HCT116 (cell line): Measurements from ENCODE around the gene RELL1. TPM values are rescaled to one million over a fixed set of nuclear protein-coding genes. Genes with fewer than 3 reads are reported as not detected.
A peak's percentile ranks its signal among the peaks of the same experiment; 100 is the strongest.

Experiments
- ATAC-seq: fragments of 200-7000 bp; cut with Tn5 transposase; 2 replicates; pipeline ENCODE4 v1.9.1; 2020; ENCODE audit warnings: mild to moderate bottlenecking, moderate library complexity
- BruUV-seq: library from RNA; stranded (reverse); fragments of 400-500 nt; replicated peaks from 2 replicates; lab custom pipeline; 2021; lab: Mats Ljungman, UMichigan
- CTCF ChIA-PET: fragments of 300-600 bp; sonication (Branson Sonifier 250); formaldehyde crosslinking; loops from one replicate; lab custom pipeline; 2021; ENCODE audit warnings: antibody characterized with exemption; lab: Charles Lee
- POLR2A ChIA-PET: fragments of 300-600, 350-600 bp; sonication (Branson Sonifier 250); formaldehyde crosslinking; loops from one replicate; lab custom pipeline; 2021; ENCODE audit warnings: antibody characterized with exemption; lab: Charles Lee
- RAD21 ChIA-PET, 2 experiments: fragments of 300-600 bp; sonication (Branson Sonifier 250); formaldehyde crosslinking; loops; one replicate each; lab custom pipeline; 2023; ENCODE audit warnings: low total read pairs in 2 of 2; ENCODE audit not compliant: uncharacterized antibody in 2 of 2, unreplicated experiment in 2 of 2, low non-redundant PET in 1 of 2; lab: Charles Lee
- DNase-seq: peaks from one replicate; pipeline ENCODE4 v3.0.0-alpha.2; 2010; ENCODE audit warnings: low read depth, low spot score
- H2AFZ ChIP-seq: fragments of 200-600 bp; shearing (Covaris generic), sonication (generic); 2 replicates; pipeline ENCODE4 v1.6.1; 2017; ENCODE audit warnings: low read depth, mixed run types, mixed read lengths, antibody characterized with exemption, low read length; ENCODE audit not compliant: poor library complexity, severe bottlenecking
- H3K27ac ChIP-seq: 2 replicates; pipeline ENCODE4 v1.5.1; 2012; ENCODE audit warnings: low read depth, low read length
- H3K27me3 ChIP-seq: fragments of 200-600 bp; sonication (generic); 2 replicates; pipeline ENCODE4 v1.6.1; 2016; ENCODE audit warnings: mixed run types, low read length, mixed read lengths; ENCODE audit not compliant: insufficient read depth
- H3K36me3 ChIP-seq, 2 experiments: fragments of 200-500 bp in 1 of 2; fragments of 200-600 bp in 1 of 2; sonication (Bioruptor generic) in 1 of 2; sonication (generic) in 1 of 2; 2 replicates each; pipeline versions ENCODE4 v1.5.1 to v1.6.1; 2014 to 2016; ENCODE audit warnings: low read length in 2 of 2, inconsistent platforms in 1 of 2, mixed read lengths in 1 of 2, mixed run types in 1 of 2; ENCODE audit not compliant: insufficient read depth in 2 of 2, control insufficient read depth in 1 of 2
- H3K4me1 ChIP-seq, 2 experiments: fragments of 200-600 bp in 1 of 2; sonication (generic) in 1 of 2; 2 replicates each; pipeline versions ENCODE4 v1.5.1 to v1.6.1; 2012 to 2017; ENCODE audit warnings: low read length in 2 of 2, inconsistent platforms in 1 of 2, mild to moderate bottlenecking in 1 of 2, mixed read lengths in 1 of 2, mixed run types in 1 of 2, moderate library complexity in 1 of 2; ENCODE audit not compliant: insufficient read depth in 2 of 2, control insufficient read depth in 1 of 2
- H3K4me2 ChIP-seq: fragments of 200-600 bp; sonication (generic); 2 replicates; pipeline ENCODE4 v1.6.1; 2017; ENCODE audit warnings: mixed run types, low read length, mixed read lengths
- H3K4me3 ChIP-seq, 2 experiments: fragments of 200-600 bp in 1 of 2; sonication (generic) in 1 of 2; replicated peaks in 1 of 2; 2 replicates each; pipeline ENCODE4 v1.5.1; 2011 to 2016; ENCODE audit warnings: low read length in 2 of 2, control low read depth in 1 of 2, low read depth in 1 of 2, mild to moderate bottlenecking in 1 of 2, mixed read lengths in 1 of 2, mixed run types in 1 of 2
- H3K79me2 ChIP-seq: fragments of 200-600 bp; sonication (generic); 2 replicates; pipeline ENCODE4 v1.6.1; 2017; ENCODE audit warnings: mild to moderate bottlenecking, mixed run types, low read length, moderate library complexity, mixed read lengths; ENCODE audit not compliant: insufficient read depth
- H3K9ac ChIP-seq: fragments of 200-600 bp; sonication (generic); 2 replicates; pipeline ENCODE4 v1.6.1; 2016; ENCODE audit warnings: low read length, mixed read lengths
- H3K9me2 ChIP-seq: fragments of 200-600 bp; sonication (generic), shearing (Covaris generic); 2 replicates; pipeline ENCODE4 v1.6.1; 2017; ENCODE audit warnings: mixed run types, mild to moderate bottlenecking, moderate library complexity; ENCODE audit not compliant: insufficient read depth
- H3K9me3 ChIP-seq, 2 experiments: fragments of 200-500 bp in 1 of 2; fragments of 200-600 bp in 1 of 2; sonication (Bioruptor generic) in 1 of 2; sonication (generic) in 1 of 2; 2 replicates each; pipeline ENCODE4 v1.6.1; 2014 to 2017; ENCODE audit warnings: low read length in 2 of 2, mixed read lengths in 2 of 2, inconsistent platforms in 1 of 2, low read depth in 1 of 2, mild to moderate bottlenecking in 1 of 2, mixed run types in 1 of 2, moderate library complexity in 1 of 2; ENCODE audit not compliant: control insufficient read depth in 1 of 2, insufficient read depth in 1 of 2
- H4K20me1 ChIP-seq: fragments of 200-600 bp; sonication (generic), shearing (Covaris generic); 2 replicates; pipeline ENCODE4 v1.6.1; 2017; ENCODE audit warnings: mixed run types, mild to moderate bottlenecking, moderate library complexity; ENCODE audit not compliant: insufficient read depth
- ATF3 ChIP-seq: IDR thresholded peaks from 2 replicates; pipeline ENCODE4 v1.6.1; 2012
- CBX3 ChIP-seq: IDR thresholded peaks from 2 replicates; pipeline ENCODE4 v1.6.1; 2012; ENCODE audit warnings: low read depth
- EGR1 ChIP-seq: IDR thresholded peaks from 2 replicates; pipeline ENCODE4 v1.6.1; 2012; ENCODE audit warnings: low read depth
- FOSL1 ChIP-seq: IDR thresholded peaks from 2 replicates; pipeline ENCODE4 v1.6.1; 2012; ENCODE audit warnings: low read depth
- JUND ChIP-seq: IDR thresholded peaks from 2 replicates; pipeline ENCODE4 v1.6.1; 2012
- MAX ChIP-seq: IDR thresholded peaks from 2 replicates; pipeline ENCODE4 v1.6.1; 2012
- SIN3A ChIP-seq: IDR thresholded peaks from 2 replicates; pipeline ENCODE4 v1.6.1; 2012; ENCODE audit warnings: low read depth
- SP1 ChIP-seq: IDR thresholded peaks from 2 replicates; pipeline ENCODE4 v1.6.1; 2012; ENCODE audit warnings: low read depth
- TCF7L2 ChIP-seq: IDR thresholded peaks from 2 replicates; pipeline ENCODE4 v1.7.0; 2011; ENCODE audit warnings: borderline replicate concordance, inconsistent platforms; ENCODE audit not compliant: insufficient read depth, insufficient read length; ENCODE audit errors: extremely low read depth
- YY1 ChIP-seq: IDR thresholded peaks from 2 replicates; pipeline ENCODE4 v1.6.1; 2011; ENCODE audit warnings: low read length, low read depth, moderate library complexity, mild to moderate bottlenecking; ENCODE audit not compliant: insufficient replicate concordance; ENCODE audit errors: extremely low read depth
- ZFX ChIP-seq: fragments of 450-650 bp; IDR thresholded peaks from 2 replicates; pipeline ENCODE4 v1.6.1; 2017
- ZNF274 ChIP-seq: fragments of 200-500 bp; sonication (Bioruptor generic); IDR thresholded peaks from 2 replicates; pipeline ENCODE4 v1.6.1; 2014; ENCODE audit warnings: mild to moderate bottlenecking, low read depth, low read length, inconsistent platforms
- intact Hi-C: fragments of 100-400 bp; cut with micrococcal nuclease; formaldehyde crosslinking; loops from 2 replicates; pipeline ENCODE4 v1.10.0; 2022
- total RNA-seq: library from RNA; stranded (reverse); gene quantifications from one replicate; pipeline ENCODE4 v1.2.1, GENCODE V29; 2021; ENCODE audit not compliant: unreplicated experiment

The RELL1 gene
- total RNA-seq, 1 experiment from 2014 or later = 30.2 TPM

- BruUV-seq = no TSS peak
- ChIA-PET CTCF (no interaction called here), RAD21 (no interaction called here), POLR2A (no interaction called here)
- no peak for TF ChIP-seq CBX3
- no peak for TF ChIP-seq ATF3
- TF ChIP-seq EGR1 = no peak
- no peak for TF ChIP-seq ZFX
- no peak for TF ChIP-seq SIN3A
- no peak for TF ChIP-seq JUND
- TF ChIP-seq FOSL1 = no peak
- no peak for TF ChIP-seq ZNF274
- TF ChIP-seq TCF7L2 = no peak
- TF ChIP-seq YY1 = no peak
- Histone ChIP-seq H3K9ac (no peak overlapping the region), H3K4me2 (no peak overlapping the region), H2AFZ (no peak overlapping the region), H3K9me2 (no peaks in the 10 kb centered on the region), H3K4me3 (no peak overlapping the region), H3K4me1 (peaks cover 3 to 21% of the 10 kb centered on the region in 2 experiments; a peak in 2 of 4 replicates), H3K79me2 (no peaks in the 10 kb centered on the region), H3K27me3 (no peaks in the 10 kb centered on the region), H3K27ac (no peak overlapping the region), H3K9me3 (no peaks in the 10 kb centered on the region), H3K36me3 (no peaks in the 10 kb centered on the region), H4K20me1 (no peaks in the 10 kb centered on the region)
- ATAC-seq = no peak
- intact Hi-C loops = no loop called here
- DNase-seq = no peak
These were observed 80.2 kb downstream of the RELL1 start for GRCh38 chr4:37605843-37606565.

- TF ChIP-seq JUND (peak; percentile 46; the same call in 1 of the 2 replicates), CBX3 (peak; percentile 53; the same call in 1 of the 2 replicates), SP1 (no peak; the same call in 1 of the 2 replicates), ZFX (no peak), FOSL1 (peak; percentile 44; the same call in 1 of the 2 replicates), MAX (no peak)
- peak; percentile 37 for DNase-seq
- Histone ChIP-seq H3K4me2 (peak overlapping the region; percentile 34), H3K9me3 (no peaks in the 10 kb centered on the region), H3K4me3 (no peak overlapping the region), H4K20me1 (no peaks in the 10 kb centered on the region), H3K9me2 (no peaks in the 10 kb centered on the region), H3K9ac (no peak overlapping the region), H3K4me1 (peaks cover 3 to 21% of the 10 kb centered on the region in 2 experiments; a peak in 2 of 4 replicates), H3K79me2 (no peaks in the 10 kb centered on the region), H2AFZ (no peak overlapping the region), H3K27me3 (no peaks in the 10 kb centered on the region), H3K27ac (no peak overlapping the region), H3K36me3 (no peaks in the 10 kb centered on the region)
- no TSS peak for BruUV-seq
- CTCF ChIA-PET = interaction anchor here (1.3 to 2.8 kb wide), 5 partner anchors 10 to 431 kb away, joined by 3 to 49 read pairs (median 6); no protein-coding TSS in a partner anchor
- POLR2A ChIA-PET = no interaction called here
- RAD21 ChIA-PET = interaction anchor here in 1 of 2 experiments (0.7 kb wide), 1 partner anchor 57 kb away, joined by 3 read pairs; no protein-coding TSS in a partner anchor
- no peak; the same call in 1 of the 2 replicates for ATAC-seq
- intact Hi-C loops = loop anchor here (5.0 kb wide), 4 partner anchors 43 to 433 kb away; partner anchors contain the start of gene RELL1
These were observed 81.7 kb downstream of the RELL1 start for GRCh38 chr4:37604461-37604860.
